Nephron progenitor cell (in vitro differentiated cells): ENCODE data around the gene TMCO5A.

ENCODE experiments used
- DNase-seq: peaks from one replicate; pipeline ENCODE4 v3.0.0; 2021
- H3K27ac Mint-ChIP-seq: 2 replicates; pipeline ENCODE4 v1.8.0; 2021; ENCODE audit warnings: mild to moderate bottlenecking, moderate library complexity, mixed read lengths
- H3K27me3 Mint-ChIP-seq: 2 replicates; pipeline ENCODE4 v1.8.0; 2021; ENCODE audit warnings: mild to moderate bottlenecking, low read depth, mixed read lengths; ENCODE audit not compliant: poor library complexity
- H3K36me3 Mint-ChIP-seq: 2 replicates; pipeline ENCODE4 v1.8.0; 2021; ENCODE audit warnings: low read depth, mixed read lengths
- H3K4me1 Mint-ChIP-seq: 2 replicates; pipeline ENCODE4 v1.8.0; 2021; ENCODE audit warnings: mixed read lengths
- H3K4me3 Mint-ChIP-seq: 2 replicates; pipeline ENCODE4 v1.8.0; 2021; ENCODE audit warnings: mild to moderate bottlenecking, moderate library complexity, mixed read lengths
- H3K9me3 Mint-ChIP-seq: 2 replicates; pipeline ENCODE4 v1.8.0; 2021; ENCODE audit warnings: mild to moderate bottlenecking, moderate library complexity, mixed read lengths
- CTCF ChIP-seq: fragments of 200-600 bp; sonication (generic); IDR thresholded peaks from 2 replicates; pipeline ENCODE4 v1.5.0; 2021; ENCODE audit warnings: antibody characterized with exemption

Gene TMCO5A

GRCh38 chr15:37979671-37980409, 45.4 kb downstream of the TMCO5A start:
- Mint-ChIP-seq H3K27ac (no peak overlapping the region), H3K9me3 (no peaks in the 10 kb centered on the region), H3K4me1 (no peaks in the 10 kb centered on the region), H3K27me3 (peaks cover 2% of the 10 kb centered on the region), H3K36me3 (no peaks in the 10 kb centered on the region), H3K4me3 (no peak overlapping the region)
- no peak for TF ChIP-seq CTCF
- DNase-seq: no peak

- no peaks in the 10 kb centered on the region for H3K9me3 Mint-ChIP-seq
- no peaks in the 10 kb centered on the region for H3K4me1 Mint-ChIP-seq
- TF ChIP-seq CTCF: no peak
- no peak overlapping the region for H3K27ac Mint-ChIP-seq
- H3K4me3 Mint-ChIP-seq: no peak overlapping the region
- no peaks in the 10 kb centered on the region for H3K36me3 Mint-ChIP-seq
- no peaks in the 10 kb centered on the region for H3K27me3 Mint-ChIP-seq
- no peak for DNase-seq
These were observed 46.8 kb downstream of the TMCO5A start for GRCh38 chr15:37981201-37981600.

GRCh38 chr15:37981775-37982174, 47.3 kb downstream of the TMCO5A start:
- DNase-seq: no peak
- H3K27me3 Mint-ChIP-seq: no peaks in the 10 kb centered on the region
- no peak overlapping the region for H3K27ac Mint-ChIP-seq
- no peak overlapping the region for H3K4me3 Mint-ChIP-seq
- no peaks in the 10 kb centered on the region for H3K4me1 Mint-ChIP-seq
- peak; percentile 15 for TF ChIP-seq CTCF
- no peaks in the 10 kb centered on the region for H3K9me3 Mint-ChIP-seq
- H3K36me3 Mint-ChIP-seq: no peaks in the 10 kb centered on the region

GRCh38 chr15:37984368-37984767, 49.9 kb downstream of the TMCO5A start:
- Mint-ChIP-seq H3K27ac (no peak overlapping the region), H3K4me1 (no peaks in the 10 kb centered on the region), H3K27me3 (no peaks in the 10 kb centered on the region), H3K9me3 (peaks cover 21% of the 10 kb centered on the region), H3K4me3 (no peak overlapping the region), H3K36me3 (peaks cover 6% of the 10 kb centered on the region)
- TF ChIP-seq CTCF: no peak
- no peak for DNase-seq

GRCh38 chr15:37995461-37996347, 61.3 kb downstream of the TMCO5A start:
- Mint-ChIP-seq H3K9me3 (peaks cover 25% of the 10 kb centered on the region), H3K27ac (no peak overlapping the region), H3K4me3 (no peak overlapping the region), H3K4me1 (peaks cover 20% of the 10 kb centered on the region), H3K36me3 (peaks cover 10% of the 10 kb centered on the region), H3K27me3 (peaks cover 4% of the 10 kb centered on the region)
- peak; percentile 47 for DNase-seq
- TF ChIP-seq CTCF: peak; percentile 67
